H9 (cell line): ENCODE results near the gene DSE. TPM values are rescaled to one million over a fixed set of nuclear protein-coding genes. Genes with fewer than 3 reads are reported as not detected.

Experiments
- DNase-seq: peaks from one replicate; pipeline ENCODE4 v3.0.0-alpha.2; 2017
- H2AFZ ChIP-seq: one replicate; pipeline ENCODE4 v1.6.1; 2013; ENCODE audit warnings: mild to moderate bottlenecking, low read length, control low read depth, moderate library complexity
- H2AK5ac ChIP-seq: 2 replicates; pipeline ENCODE4 v1.6.1; 2013; ENCODE audit warnings: low read length, control low read depth, mixed read lengths; ENCODE audit not compliant: insufficient read length
- H2BK120ac ChIP-seq: one replicate; pipeline ENCODE4 v1.6.1; 2013; ENCODE audit warnings: low read depth, mild to moderate bottlenecking, low read length, control low read depth, inconsistent platforms; ENCODE audit not compliant: poor library complexity, severe bottlenecking
- H2BK12ac ChIP-seq: 2 replicates; pipeline ENCODE4 v1.6.1; 2013; ENCODE audit warnings: low read length, control low read depth, mixed read lengths, low read depth; ENCODE audit not compliant: insufficient read length
- H2BK15ac ChIP-seq: 2 replicates; pipeline ENCODE4 v1.6.1; 2013; ENCODE audit warnings: low read depth, low read length, control low read depth
- H2BK20ac ChIP-seq: one replicate; pipeline ENCODE4 v1.6.1; 2013; ENCODE audit warnings: low read depth, mild to moderate bottlenecking, low read length, control low read depth, inconsistent platforms; ENCODE audit not compliant: poor library complexity, severe bottlenecking
- H2BK5ac ChIP-seq: 2 replicates; pipeline ENCODE4 v1.6.1; 2013; ENCODE audit warnings: low read length, control low read depth, mixed read lengths; ENCODE audit not compliant: insufficient read length
- H3K14ac ChIP-seq: 2 replicates; pipeline ENCODE4 v1.6.1; 2013; ENCODE audit warnings: low read length, control low read depth; ENCODE audit not compliant: insufficient read depth
- H3K18ac ChIP-seq: 2 replicates; pipeline ENCODE4 v1.6.1; 2013; ENCODE audit warnings: low read depth, mild to moderate bottlenecking, mixed read lengths, low read length, control low read depth; ENCODE audit not compliant: insufficient read length
- H3K23ac ChIP-seq: 2 replicates; pipeline ENCODE4 v1.6.1; 2013; ENCODE audit warnings: low read length, control low read depth, mixed read lengths, low read depth; ENCODE audit not compliant: insufficient read length
- H3K23me2 ChIP-seq: 2 replicates; pipeline ENCODE4 v1.6.1; 2013; ENCODE audit warnings: low read depth, mild to moderate bottlenecking, mixed read lengths, low read length, control low read depth; ENCODE audit not compliant: insufficient read length, poor library complexity, severe bottlenecking
- H3K27ac ChIP-seq: 2 replicates; pipeline ENCODE4 v1.5.1; 2013; ENCODE audit warnings: low read length, control low read depth, mixed read lengths, low read depth; ENCODE audit not compliant: insufficient read length
- H3K27me3 ChIP-seq: 2 replicates; pipeline ENCODE4 v1.6.1; 2013; ENCODE audit warnings: low read length, control low read depth, inconsistent platforms; ENCODE audit not compliant: insufficient read depth
- H3K4ac ChIP-seq: 2 replicates; pipeline ENCODE4 v1.6.1; 2013; ENCODE audit warnings: low read depth, mild to moderate bottlenecking, control low read depth, inconsistent platforms, low read length, moderate library complexity
- H3K4me1 ChIP-seq: 2 replicates; pipeline ENCODE4 v1.6.1; 2013; ENCODE audit warnings: low read length, control low read depth, inconsistent platforms; ENCODE audit not compliant: insufficient read depth
- H3K4me2 ChIP-seq: 2 replicates; pipeline ENCODE4 v1.6.1; 2013; ENCODE audit warnings: low read length, control low read depth, mixed read lengths; ENCODE audit not compliant: insufficient read length, insufficient read depth
- H3K56ac ChIP-seq: 2 replicates; pipeline ENCODE4 v1.6.1; 2013; ENCODE audit warnings: low read depth, mild to moderate bottlenecking, mixed read lengths, low read length, control low read depth; ENCODE audit not compliant: insufficient read length
- H3K79me1 ChIP-seq: 2 replicates; pipeline ENCODE4 v1.6.1; 2013; ENCODE audit warnings: low read depth, mild to moderate bottlenecking, moderate library complexity, low read length, control low read depth, inconsistent platforms; ENCODE audit not compliant: insufficient read depth, poor library complexity, severe bottlenecking
- H3K79me2 ChIP-seq: 2 replicates; pipeline ENCODE4 v1.6.1; 2013; ENCODE audit warnings: low read length, control low read depth, inconsistent platforms; ENCODE audit not compliant: insufficient read depth
- H3K9ac ChIP-seq: 2 replicates; pipeline ENCODE4 v1.6.1; 2013; ENCODE audit warnings: low read length, control low read depth, mixed read lengths; ENCODE audit not compliant: insufficient read length; ENCODE audit errors: extremely low read depth
- H3K9me3 ChIP-seq: one replicate; pipeline ENCODE4 v1.6.1; 2013; ENCODE audit warnings: low read depth, low read length, inconsistent platforms; ENCODE audit not compliant: control insufficient read depth
- H3T11ph ChIP-seq: one replicate; pipeline ENCODE4 v1.6.1; 2013; ENCODE audit warnings: mild to moderate bottlenecking, low read length, control low read depth, inconsistent platforms
- H4K20me1 ChIP-seq: one replicate; pipeline ENCODE4 v1.6.1; 2013; ENCODE audit not compliant: control insufficient read depth, insufficient read length, insufficient read depth
- H4K5ac ChIP-seq: 2 replicates; pipeline ENCODE4 v1.6.1; 2013; ENCODE audit warnings: low read depth, mild to moderate bottlenecking, mixed read lengths, low read length, control low read depth; ENCODE audit not compliant: insufficient read length
- H4K8ac ChIP-seq: replicated peaks from 2 replicates; pipeline ENCODE4 v1.6.1; 2013; ENCODE audit warnings: low read length, control low read depth, mixed read lengths, low read depth; ENCODE audit not compliant: insufficient read length
- H4K91ac ChIP-seq: 2 replicates; pipeline ENCODE4 v1.6.1; 2013; ENCODE audit warnings: low read depth, mild to moderate bottlenecking, moderate library complexity, mixed read lengths, low read length, control low read depth; ENCODE audit not compliant: insufficient read length
- H3K27ac Mint-ChIP-seq, 3 experiments: 2 replicates in 2 of 3; 3 replicates in 1 of 3; pipeline ENCODE4 v1.8.0; 2020 to 2021; ENCODE audit warnings: mixed read lengths in 3 of 3, mild to moderate bottlenecking in 1 of 3, moderate library complexity in 1 of 3
- H3K27me3 Mint-ChIP-seq: 2 replicates; pipeline ENCODE4 v1.8.0; 2021; ENCODE audit warnings: low read depth, mild to moderate bottlenecking, moderate library complexity, mixed read lengths
- H3K36me3 Mint-ChIP-seq, 3 experiments: 2 replicates in 2 of 3; 3 replicates in 1 of 3; pipeline ENCODE4 v1.8.0; 2020 to 2021; ENCODE audit warnings: low read depth in 3 of 3, mixed read lengths in 3 of 3; ENCODE audit not compliant: insufficient read depth in 1 of 3
- H3K4me1 Mint-ChIP-seq, 2 experiments: 2 replicates each; pipeline ENCODE4 v1.8.0; 2020; ENCODE audit warnings: mixed read lengths in 2 of 2
- H3K4me3 Mint-ChIP-seq, 2 experiments: 2 replicates in 1 of 2; 3 replicates in 1 of 2; pipeline ENCODE4 v1.8.0; 2020 to 2021; ENCODE audit warnings: mild to moderate bottlenecking in 2 of 2, mixed read lengths in 2 of 2, moderate library complexity in 1 of 2
- H3K9me3 Mint-ChIP-seq, 2 experiments: 2 replicates in 1 of 2; 3 replicates in 1 of 2; pipeline ENCODE4 v1.8.0; 2020; ENCODE audit warnings: mild to moderate bottlenecking in 2 of 2, mixed read lengths in 2 of 2, moderate library complexity in 1 of 2
- CTCF ChIP-seq: fragments of 200-600 bp; sonication (generic); conservative IDR thresholded peaks from 3 replicates; pipeline ENCODE4 v1.8.0; 2021; ENCODE audit warnings: antibody characterized with exemption, mild to moderate bottlenecking
- WGBS: extraction: QIAGEN DNeasy Blood & Tissue Kit; methylation state at CpG from one replicate; pipeline ENCODE4 v1.1.7; 2013; ENCODE audit warnings: missing lambda C conversion rate, low lambda C conversion rate, mixed read lengths; ENCODE audit not compliant: insufficient read length; ENCODE audit errors: extremely low coverage; 5-methylcytosine and 5-hydroxymethylcytosine counted together
- total RNA-seq: library from RNA; stranded (reverse); gene quantifications from 2 replicates; pipeline ENCODE4 v1.2.1, GENCODE V29; 2021

DSE gene
- total RNA-seq, 1 experiment from 2014 or later: 45.6 TPM

- no peaks in the 10 kb centered on the region for H3K27me3 ChIP-seq
- H3K27ac ChIP-seq: no peak overlapping the region
- H3K56ac ChIP-seq: no peak overlapping the region
- no peaks in the 10 kb centered on the region for H3K23me2 ChIP-seq
- H3K4me1 Mint-ChIP-seq: peaks cover 19 to 27% of the 10 kb centered on the region in 2 experiments
- peaks cover 6 to 10% (median 7%) of the 10 kb centered on the region in 3 experiments for H3K36me3 Mint-ChIP-seq
- no peak overlapping the region for H3K9ac ChIP-seq
- no peak overlapping the region for H4K5ac ChIP-seq
- H3K79me2 ChIP-seq: peaks cover 2% of the 10 kb centered on the region; the same call in 1 of the 2 replicates
- H3K4me1 ChIP-seq: no peaks in the 10 kb centered on the region; the same call in 1 of the 2 replicates
- H3K27me3 Mint-ChIP-seq: no peaks in the 10 kb centered on the region
- H2AK5ac ChIP-seq: no peak overlapping the region
- no peak overlapping the region for H4K91ac ChIP-seq
- H3K27ac Mint-ChIP-seq: peak overlapping the region in 2 of 3 experiments; percentile 44 to 76; a peak in 4 of 7 replicates
- no peak overlapping the region; the same call in 1 of the 2 replicates for H3K14ac ChIP-seq
- no peaks in the 10 kb centered on the region for H3K79me1 ChIP-seq
- H4K20me1 ChIP-seq: no peaks in the 10 kb centered on the region
- H2BK12ac ChIP-seq: no peak overlapping the region
- H3K4me3 Mint-ChIP-seq: 0 out of 5 replicates have a peak overlapping the region, but pooled peaks of 1 of the 2 experiments have one; percentile 47
- no peak overlapping the region for H3T11ph ChIP-seq
- WGBS: no CpG with 5 or more reads among the region's 12 CpGs
- no peak overlapping the region for H2BK15ac ChIP-seq
- H2BK20ac ChIP-seq: no peak overlapping the region
- no peak overlapping the region for H2AFZ ChIP-seq
- no peak for TF ChIP-seq CTCF
- no peak overlapping the region for H3K4me2 ChIP-seq
- no peak overlapping the region for H3K23ac ChIP-seq
- no peak overlapping the region for H3K4ac ChIP-seq
- no peak overlapping the region for H2BK5ac ChIP-seq
- H4K8ac ChIP-seq: no peak overlapping the region
- H3K9me3 ChIP-seq: no peaks in the 10 kb centered on the region
- H2BK120ac ChIP-seq: no peak overlapping the region
- H3K9me3 Mint-ChIP-seq: no peaks in the 10 kb centered on the region
- no peak for DNase-seq
- no peak overlapping the region for H3K18ac ChIP-seq
Observed at GRCh38 chr6:116399287-116399686, 28.5 kb downstream of the DSE start.
